Measurements from ENCODE around the gene JMJD8. TPM values are rescaled to one million over a fixed set of nuclear protein-coding genes. Genes with fewer than 3 reads are reported as not detected.
A peak's percentile ranks its signal among the peaks of the same experiment; 100 is the strongest.

JMJD8 gene
- total RNA-seq, 2 experiments from 2014 or later, result 18.2 to 20.5 TPM

DNA sequence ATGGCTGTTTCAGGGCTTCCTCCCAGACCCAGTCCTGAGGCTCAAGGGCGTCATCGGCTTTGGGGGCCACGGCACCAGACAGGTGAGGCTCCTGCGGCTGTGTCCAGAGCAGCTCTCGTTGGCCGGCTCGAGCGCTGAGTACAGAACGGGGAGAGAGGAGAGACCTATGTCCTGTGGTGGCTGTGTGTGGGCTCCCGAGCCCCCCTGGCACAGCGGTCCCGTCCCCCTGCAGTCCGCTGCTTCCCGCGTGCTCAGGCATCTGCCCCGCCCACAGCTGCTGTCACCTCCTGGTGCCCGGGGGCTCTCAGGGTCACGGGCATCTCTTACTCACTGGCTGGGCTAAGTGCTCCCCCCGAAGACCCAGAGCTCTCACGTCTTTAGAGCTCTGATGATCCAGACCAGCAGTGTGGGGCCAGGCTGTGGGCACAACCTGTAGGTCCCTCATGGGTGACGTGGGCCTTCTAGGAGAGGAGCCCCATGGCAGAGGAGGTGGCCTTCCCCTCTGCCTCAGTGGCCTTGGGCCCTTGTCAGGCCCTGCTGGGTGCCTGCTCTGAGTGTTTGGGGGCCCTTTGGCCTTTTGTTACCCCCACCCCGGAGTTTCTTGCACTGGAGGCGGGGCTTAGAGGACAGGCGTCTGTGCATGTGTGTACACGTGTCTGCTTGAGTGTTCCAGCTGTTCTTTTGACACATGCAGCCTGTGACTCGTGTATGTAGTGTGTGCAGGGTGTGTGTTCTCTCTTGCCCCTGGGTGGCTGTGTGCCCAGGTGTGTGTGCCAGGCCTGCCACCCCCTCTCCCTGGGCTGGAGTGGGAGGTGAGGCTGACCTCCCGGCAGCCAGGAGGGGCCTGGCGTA lies 31.5 kb downstream of the JMJD8 start:
- Mint-ChIP-seq H3K9me3 (no peaks in the 10 kb centered on the region), H3K4me3 (peak overlapping the region; percentile 9), H3K4me1 (ENCODE audit: low read depth) (peaks cover 10% of the 10 kb centered on the region), H3K27me3 (ENCODE audit: low read depth) (no peaks in the 10 kb centered on the region), H3K36me3 (ENCODE audit: low read depth) (no peaks in the 10 kb centered on the region), H3K27ac (no peak overlapping the region)
- intact Hi-C loops (cut with micrococcal nuclease), result no loop called here
- CTCF ChIA-PET, result no interaction called here
- no peak for DNase-seq

DNA sequence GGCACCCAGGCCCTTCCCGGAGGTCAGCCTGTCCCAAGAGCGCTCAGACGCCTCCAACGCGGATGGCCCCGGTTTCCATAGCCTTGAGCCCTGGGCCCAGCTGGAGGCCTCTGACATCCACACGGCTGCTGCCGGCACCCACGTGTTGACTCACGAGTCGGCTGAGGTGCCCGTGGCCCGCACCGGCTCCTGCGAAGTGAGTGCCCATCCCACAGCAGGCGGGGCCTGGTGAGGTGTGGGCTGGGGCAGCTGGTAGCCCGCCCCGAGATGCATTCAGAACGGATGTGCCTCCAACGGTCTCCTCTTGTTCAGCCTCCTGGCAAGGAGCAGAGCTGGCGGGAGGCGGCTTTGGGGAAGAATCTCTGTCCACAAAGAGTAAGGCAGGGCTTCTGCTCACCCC lies 32.3 kb downstream of the JMJD8 start:
- peaks cover 10% of the 10 kb centered on the region for H3K4me1 Mint-ChIP-seq (ENCODE audit: low read depth)
- no peak overlapping the region for H3K27ac Mint-ChIP-seq
- peak overlapping the region; percentile 12 for H3K4me3 Mint-ChIP-seq
- no peaks in the 10 kb centered on the region for H3K27me3 Mint-ChIP-seq (ENCODE audit: low read depth)
- DNase-seq, result no peak
- H3K9me3 Mint-ChIP-seq, result no peaks in the 10 kb centered on the region
- intact Hi-C loops (cut with micrococcal nuclease), result no loop called here
- CTCF ChIA-PET, result interaction anchor here (1.1 kb wide), 1 partner anchor 8 kb away, joined by 3 read pairs; no protein-coding TSS in a partner anchor
- no peaks in the 10 kb centered on the region for H3K36me3 Mint-ChIP-seq (ENCODE audit: low read depth)

DNA sequence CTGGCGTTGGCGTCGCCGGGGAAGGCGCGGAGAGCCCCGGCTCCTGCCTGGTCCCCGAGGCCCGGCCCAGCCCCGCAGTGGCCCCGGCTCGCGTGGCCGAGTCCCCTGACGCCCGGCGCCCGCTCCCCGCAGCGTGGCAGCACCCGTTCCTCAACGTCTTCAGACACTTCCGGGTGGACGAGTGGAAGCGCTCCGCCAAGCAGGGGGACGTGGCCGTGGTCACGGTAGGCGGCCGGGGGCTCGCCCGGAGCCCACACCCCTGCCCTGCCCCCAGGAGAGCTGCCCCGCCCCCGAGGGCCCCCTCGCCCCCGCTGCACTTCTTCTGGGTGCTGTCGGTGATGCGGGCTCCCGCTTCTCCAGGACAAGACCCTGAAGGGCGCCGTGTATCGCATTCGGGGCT lies 34.5 kb downstream of the JMJD8 start:
- no peak for DNase-seq
- Mint-ChIP-seq H3K27ac (no peak overlapping the region), H3K36me3 (ENCODE audit: low read depth) (no peaks in the 10 kb centered on the region), H3K4me1 (ENCODE audit: low read depth) (peaks cover 15% of the 10 kb centered on the region), H3K9me3 (no peaks in the 10 kb centered on the region), H3K27me3 (ENCODE audit: low read depth) (no peaks in the 10 kb centered on the region), H3K4me3 (peak overlapping the region; percentile 73)
- CTCF ChIA-PET, result interaction anchor here (0.6 to 1.2 kb wide), 2 partner anchors 26 to 54 kb away, joined by 3 read pairs; partner anchors contain the start of gene RHBDL1
- intact Hi-C loops (cut with micrococcal nuclease), result loop anchor here (1.0 kb wide), 2 partner anchors 13 to 18 kb away; partner anchors contain the start of gene METTL26

DNA sequence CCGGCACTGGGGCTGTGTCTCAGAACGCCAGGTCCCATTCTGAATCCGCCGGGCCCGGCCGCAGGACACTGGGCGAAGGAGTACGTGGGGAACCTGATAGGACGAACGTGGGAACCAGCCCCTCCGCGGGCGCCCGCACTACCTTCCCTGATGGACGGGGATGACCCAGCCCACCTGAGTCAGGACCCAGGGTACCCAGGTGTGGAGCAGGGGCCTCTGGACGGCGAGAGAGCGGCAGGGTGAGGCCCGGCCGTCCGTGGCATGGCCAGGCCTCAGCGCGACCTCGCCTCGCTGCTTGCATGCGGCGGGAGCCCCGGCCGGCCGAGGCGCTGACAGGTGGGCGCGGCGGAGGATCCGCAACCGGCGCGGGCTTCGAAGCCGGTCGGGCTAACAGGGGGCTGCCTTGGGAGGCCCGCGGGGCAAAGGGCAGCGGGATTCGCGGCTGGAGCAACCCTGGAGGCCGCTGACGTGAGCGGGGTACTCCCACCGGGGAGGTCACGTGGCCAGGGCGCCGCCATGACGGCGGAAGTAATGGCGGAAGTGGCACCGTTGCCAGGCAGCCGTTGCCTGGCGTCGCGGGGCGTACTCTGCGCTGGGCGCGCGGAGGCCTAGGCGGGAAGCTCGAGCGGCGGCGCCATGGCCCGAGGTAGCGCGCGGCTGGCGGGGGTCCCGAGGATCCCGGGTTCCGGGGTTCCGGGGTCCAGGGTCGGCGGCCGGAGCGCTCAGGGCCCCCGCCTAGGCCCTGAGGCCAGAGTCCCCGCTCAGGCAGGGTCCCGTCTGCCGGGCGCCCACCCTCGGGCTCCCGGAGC lies 35.1 kb downstream of the JMJD8 start, which contains the start of gene WDR90:
WDR90 (plus strand) TSS at position 585 of the 809 bp plus-strand sequence; CDS start at position 637, 52 bp downstream.
- Mint-ChIP-seq H3K36me3 (ENCODE audit: low read depth) (no peaks in the 10 kb centered on the region), H3K9me3 (no peaks in the 10 kb centered on the region), H3K27me3 (ENCODE audit: low read depth) (no peaks in the 10 kb centered on the region), H3K4me3 (peak within 1 kb of the TSS; percentile 79), H3K4me1 (ENCODE audit: low read depth) (peaks cover 22% of the 10 kb centered on the region), H3K27ac (peak within 1 kb of the TSS; percentile 66)
- intact Hi-C loops (cut with micrococcal nuclease), result loop anchor here (1.0 kb wide), 2 partner anchors 13 to 18 kb away; partner anchors contain the start of gene METTL26
- DNase-seq, result peak; percentile 93
- CTCF ChIA-PET, result interaction anchor here (1.2 to 2.0 kb wide), 2 partner anchors 12 to 27 kb away, joined by 3 to 6 read pairs; partner anchors contain the start of genes METTL26 and RHBDL1

DNA sequence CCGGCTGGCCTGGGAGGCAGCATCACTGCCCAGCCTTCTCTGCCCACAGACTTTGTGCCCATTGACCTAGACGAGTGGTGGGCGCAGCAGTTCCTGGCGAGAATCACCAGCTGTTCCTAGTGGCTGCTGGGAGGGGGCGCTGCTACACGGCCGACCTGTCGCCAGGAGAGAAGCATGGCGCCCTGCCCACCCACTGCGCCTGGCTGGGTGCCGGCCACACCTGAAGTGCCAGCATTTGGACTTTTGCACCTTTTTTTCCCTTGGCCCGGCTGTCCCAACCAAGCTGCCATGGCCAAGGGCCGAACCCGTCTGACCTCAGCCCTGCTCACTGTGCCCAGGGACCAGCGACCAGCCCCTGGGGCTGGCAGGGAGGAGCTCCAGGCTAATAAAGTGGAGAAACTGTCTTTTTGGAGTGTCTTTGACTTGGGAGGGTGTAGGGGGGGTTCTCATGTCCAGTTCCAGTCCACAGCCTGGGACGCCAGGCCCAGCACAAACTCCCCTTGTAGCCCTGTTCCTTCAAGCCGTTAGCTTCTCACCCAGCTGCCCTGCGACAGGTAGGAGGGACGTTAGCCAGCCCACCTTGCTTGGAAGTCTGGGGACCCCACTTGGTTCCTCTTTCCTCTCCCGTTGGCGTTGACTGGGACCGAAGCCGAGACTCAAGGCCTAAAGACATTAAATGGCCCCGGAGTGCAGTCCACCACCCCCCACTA lies 35.9 kb downstream of the JMJD8 start:
- H3K27me3 Mint-ChIP-seq (ENCODE audit: low read depth), result no peaks in the 10 kb centered on the region
- peaks cover 26% of the 10 kb centered on the region for H3K4me1 Mint-ChIP-seq (ENCODE audit: low read depth)
- H3K27ac Mint-ChIP-seq, result peak overlapping the region; percentile 66
- CTCF ChIA-PET, result interaction anchor here (2.0 kb wide), 1 partner anchor 12 kb away, joined by 6 read pairs; the partner anchor contains the start of gene METTL26
- no peaks in the 10 kb centered on the region for H3K9me3 Mint-ChIP-seq
- peak; percentile 60 for DNase-seq
- intact Hi-C loops (cut with micrococcal nuclease), result no loop called here
- H3K4me3 Mint-ChIP-seq, result peak overlapping the region; percentile 79
- no peaks in the 10 kb centered on the region for H3K36me3 Mint-ChIP-seq (ENCODE audit: low read depth)

GRCh38 chr16:647173-647902 lies 36.8 kb downstream of the JMJD8 start:
- no peak overlapping the region for H3K4me3 Mint-ChIP-seq
- no peak overlapping the region for H3K27ac Mint-ChIP-seq
- no peaks in the 10 kb centered on the region for H3K27me3 Mint-ChIP-seq (ENCODE audit: low read depth)
- no peaks in the 10 kb centered on the region for H3K9me3 Mint-ChIP-seq
- DNase-seq, result no peak
- no peaks in the 10 kb centered on the region for H3K36me3 Mint-ChIP-seq (ENCODE audit: low read depth)
- H3K4me1 Mint-ChIP-seq (ENCODE audit: low read depth), result peaks cover 28% of the 10 kb centered on the region
- CTCF ChIA-PET, result interaction anchor here (2.0 kb wide), 1 partner anchor 11 kb away, joined by 6 read pairs; the partner anchor contains the start of gene METTL26
- intact Hi-C loops (cut with micrococcal nuclease), result no loop called here

- Mint-ChIP-seq H3K27ac (no peak overlapping the region), H3K4me3 (no peak overlapping the region), H3K27me3 (ENCODE audit: low read depth) (no peaks in the 10 kb centered on the region), H3K4me1 (ENCODE audit: low read depth) (peaks cover 28% of the 10 kb centered on the region), H3K36me3 (ENCODE audit: low read depth) (no peaks in the 10 kb centered on the region), H3K9me3 (no peaks in the 10 kb centered on the region)
- CTCF ChIA-PET, result interaction anchor here (2.0 kb wide), 1 partner anchor 10 kb away, joined by 6 read pairs; the partner anchor contains the start of gene METTL26
- intact Hi-C loops (cut with micrococcal nuclease), result no loop called here
- no peak for DNase-seq
Observed at GRCh38 chr16:646679-647172, 37.4 kb downstream of the JMJD8 start.

GRCh38 chr16:645852-646678 lies 38.1 kb downstream of the JMJD8 start:
- peaks cover 28% of the 10 kb centered on the region for H3K4me1 Mint-ChIP-seq (ENCODE audit: low read depth)
- no peak overlapping the region for H3K27ac Mint-ChIP-seq
- CTCF ChIA-PET, result no interaction called here
- DNase-seq, result no peak
- H3K9me3 Mint-ChIP-seq, result no peaks in the 10 kb centered on the region
- no peaks in the 10 kb centered on the region for H3K36me3 Mint-ChIP-seq (ENCODE audit: low read depth)
- no peaks in the 10 kb centered on the region for H3K27me3 Mint-ChIP-seq (ENCODE audit: low read depth)
- H3K4me3 Mint-ChIP-seq, result no peak overlapping the region
- intact Hi-C loops (cut with micrococcal nuclease), result no loop called here

GRCh38 chr16:644556-644955 lies 39.6 kb downstream of the JMJD8 start:
- no peak overlapping the region for H3K27ac Mint-ChIP-seq

DNA sequence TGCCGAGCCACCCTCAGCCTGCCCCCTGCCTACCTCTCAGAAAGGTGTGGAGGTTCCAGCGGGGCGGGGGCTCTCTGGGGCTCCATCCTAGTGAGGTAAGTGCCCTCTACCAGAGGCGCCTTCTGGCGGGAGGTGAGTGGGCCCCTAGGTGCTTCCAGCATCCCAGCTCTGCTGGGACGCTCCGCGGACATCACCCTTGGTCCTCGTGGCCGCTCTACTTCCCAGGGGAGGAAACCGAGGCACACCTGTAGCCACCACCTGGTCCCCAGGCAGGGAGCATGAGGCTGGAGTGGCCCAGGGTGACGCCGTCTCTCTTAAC lies 41.1 kb downstream of the JMJD8 start:
- Mint-ChIP-seq H3K27me3 (ENCODE audit: low read depth) (no peaks in the 10 kb centered on the region), H3K9me3 (no peaks in the 10 kb centered on the region), H3K36me3 (ENCODE audit: low read depth) (no peaks in the 10 kb centered on the region), H3K4me1 (ENCODE audit: low read depth) (peaks cover 21% of the 10 kb centered on the region), H3K4me3 (peak overlapping the region; percentile 71), H3K27ac (no peak overlapping the region)
- DNase-seq, result no peak
- intact Hi-C loops (cut with micrococcal nuclease), result no loop called here
- CTCF ChIA-PET, result no interaction called here

More at GRCh38 chr16:644556-644955, 39.6 kb downstream of the JMJD8 start:
- peaks cover 21% of the 10 kb centered on the region for H3K4me1 Mint-ChIP-seq (ENCODE audit: low read depth)
- CTCF ChIA-PET, result no interaction called here
- intact Hi-C loops (cut with micrococcal nuclease), result no loop called here
- DNase-seq, result no peak
- H3K9me3 Mint-ChIP-seq, result no peaks in the 10 kb centered on the region
- no peaks in the 10 kb centered on the region for H3K27me3 Mint-ChIP-seq (ENCODE audit: low read depth)
- H3K36me3 Mint-ChIP-seq (ENCODE audit: low read depth), result no peaks in the 10 kb centered on the region
- H3K4me3 Mint-ChIP-seq, result no peak overlapping the region

All from activated naive CD4-positive, alpha-beta T cell treated with anti-CD3 and anti-CD28 coated beads for 36 hours (primary cell).